Muscle of arm (tissue), 14 donors: ENCODE results near the gene ZNF200. TPM values are rescaled to one million over a fixed set of nuclear protein-coding genes. Genes with fewer than 3 reads are reported as not detected.
"Not testable (repeated sequence)": the region's sequence is repeated elsewhere in the genome, so short reads cannot be mapped to it uniquely, and the experiment has no call there.

Experiments used
- DNase-seq: peaks from one replicate; pipeline ENCODE4 v3.0.0-alpha.2; 2013
- long read RNA-seq, 11 donors: transcript quantifications; one replicate each; lab custom pipeline, GENCODE V29; 2026
- polyA plus RNA-seq, 12 donors: library from polyadenylated mRNA; unstranded; fragments of 120-200 nt; gene quantifications; one replicate each; pipeline ENCODE4 v1.2.1, GENCODE V29; 2013; ENCODE audit not compliant: insufficient read length in 12 of 12

The ZNF200 gene, protein sequence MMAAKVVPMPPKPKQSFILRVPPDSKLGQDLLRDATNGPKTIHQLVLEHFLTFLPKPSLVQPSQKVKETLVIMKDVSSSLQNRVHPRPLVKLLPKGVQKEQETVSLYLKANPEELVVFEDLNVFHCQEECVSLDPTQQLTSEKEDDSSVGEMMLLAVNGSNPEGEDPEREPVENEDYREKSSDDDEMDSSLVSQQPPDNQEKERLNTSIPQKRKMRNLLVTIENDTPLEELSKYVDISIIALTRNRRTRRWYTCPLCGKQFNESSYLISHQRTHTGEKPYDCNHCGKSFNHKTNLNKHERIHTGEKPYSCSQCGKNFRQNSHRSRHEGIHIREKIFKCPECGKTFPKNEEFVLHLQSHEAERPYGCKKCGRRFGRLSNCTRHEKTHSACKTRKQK
- 10 to 100 TPM in 1 of 12 donors, 1 to 10 TPM in 10, not detected in 1; 6.3 to 14.0 (median 7.6) TPM for polyA plus RNA-seq
- long read RNA-seq, donor 1, full-length matches to known transcripts, result 9 of 9 reads
- long read RNA-seq, donor 1, partial matches to known transcripts, result 0 of 9 reads
- long read RNA-seq, donor 1, other reads (novel, unspliced or antisense), result 0 of 9 reads
- long read RNA-seq, donor 2, full-length matches to known transcripts, result 6 of 6 reads
- long read RNA-seq, donor 2, partial matches to known transcripts, result 0 of 6 reads
- long read RNA-seq, donor 2, other reads (novel, unspliced or antisense), result 0 of 6 reads
- long read RNA-seq, donor 3, full-length matches to known transcripts, result 4 of 4 reads
- long read RNA-seq, donor 3, partial matches to known transcripts, result 0 of 4 reads
- long read RNA-seq, donor 3, other reads (novel, unspliced or antisense), result 0 of 4 reads
- long read RNA-seq, donor 4, full-length matches to known transcripts, result 3 of 3 reads
- long read RNA-seq, donor 4, partial matches to known transcripts, result 0 of 3 reads
- long read RNA-seq, donor 4, other reads (novel, unspliced or antisense), result 0 of 3 reads
- long read RNA-seq, donor 5, full-length matches to known transcripts, result 10 of 10 reads
- long read RNA-seq, donor 5, partial matches to known transcripts, result 0 of 10 reads
- long read RNA-seq, donor 5, other reads (novel, unspliced or antisense), result 0 of 10 reads
- long read RNA-seq, donor 6, full-length matches to known transcripts, result 6 of 6 reads
- long read RNA-seq, donor 6, partial matches to known transcripts, result 0 of 6 reads
- long read RNA-seq, donor 6, other reads (novel, unspliced or antisense), result 0 of 6 reads
- long read RNA-seq, donor 7, full-length matches to known transcripts, result 7 of 7 reads
- long read RNA-seq, donor 7, partial matches to known transcripts, result 0 of 7 reads
- long read RNA-seq, donor 7, other reads (novel, unspliced or antisense), result 0 of 7 reads
- long read RNA-seq, donor 8, full-length matches to known transcripts, result 7 of 7 reads
- long read RNA-seq, donor 8, partial matches to known transcripts, result 0 of 7 reads
- long read RNA-seq, donor 8, other reads (novel, unspliced or antisense), result 0 of 7 reads
- long read RNA-seq, donor 9, full-length matches to known transcripts, result 3 of 3 reads
- long read RNA-seq, donor 9, partial matches to known transcripts, result 0 of 3 reads
- long read RNA-seq, donor 9, other reads (novel, unspliced or antisense), result 0 of 3 reads
- long read RNA-seq, donor 10, full-length matches to known transcripts, result 4 of 4 reads
- long read RNA-seq, donor 10, partial matches to known transcripts, result 0 of 4 reads
- long read RNA-seq, donor 10, other reads (novel, unspliced or antisense), result 0 of 4 reads
- long read RNA-seq, donor 11, full-length matches to known transcripts, result 4 of 4 reads
- long read RNA-seq, donor 11, partial matches to known transcripts, result 0 of 4 reads
- long read RNA-seq, donor 11, other reads (novel, unspliced or antisense), result 0 of 4 reads

GRCh38 chr16:3234857-3235561 is at the start of gene ZNF200:
TSS of gene ZNF200 (minus strand) at chr16:3235158. CDS start at chr16:3233755, 1,403 bp downstream.
- DNase-seq, result peak; percentile 97

DNA sequence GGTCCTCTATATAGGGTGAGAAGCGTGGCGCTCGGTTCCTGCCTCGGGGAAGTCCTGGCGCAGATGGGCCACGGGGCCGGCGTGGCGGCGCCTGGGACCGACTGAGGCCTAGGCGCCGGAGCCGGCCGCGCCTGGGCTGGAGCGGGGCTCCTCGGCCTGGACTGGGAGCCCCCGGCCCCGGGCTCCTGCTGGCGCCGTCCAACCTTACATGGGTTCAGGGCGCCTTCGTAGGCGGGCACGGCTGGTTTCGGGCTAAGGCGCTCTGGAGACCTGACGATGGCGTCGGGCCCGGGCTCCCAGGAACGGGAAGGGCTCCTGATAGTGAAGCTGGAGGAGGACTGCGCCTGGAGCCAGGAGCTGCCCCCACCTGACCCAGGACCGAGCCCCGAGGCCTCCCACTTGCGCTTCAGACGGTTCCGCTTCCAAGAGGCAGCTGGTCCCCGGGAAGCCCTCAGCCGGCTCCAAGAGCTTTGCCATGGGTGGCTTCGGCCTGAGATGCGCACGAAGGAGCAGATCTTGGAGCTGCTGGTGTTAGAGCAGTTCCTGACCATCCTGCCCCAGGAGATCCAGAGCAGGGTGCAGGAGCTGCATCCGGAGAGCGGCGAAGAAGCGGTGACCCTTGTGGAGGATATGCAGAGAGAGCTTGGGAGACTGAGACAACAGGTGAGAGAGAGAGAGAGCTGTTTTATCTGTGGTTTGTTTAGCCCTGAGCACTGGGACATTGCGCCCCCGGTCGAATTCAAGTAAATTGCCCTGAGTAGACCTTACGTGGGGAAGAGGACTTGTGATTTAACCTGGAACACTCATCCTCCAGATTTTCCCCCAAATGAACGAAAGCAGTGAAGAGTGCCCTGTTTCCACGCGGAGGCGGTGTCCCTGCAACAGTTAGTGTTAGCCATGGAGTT is 48.8 kb upstream of the ZNF200 start:
- DNase-seq, result no peak

- peak; percentile 97 for DNase-seq
Measured at GRCh38 chr16:3282730-3283542, 48.0 kb upstream of the ZNF200 start, which contains the start of gene ZNF263. TSS of gene ZNF263 (plus strand) at chr16:3283491. CDS start at chr16:3283819, 328 bp downstream.

DNA sequence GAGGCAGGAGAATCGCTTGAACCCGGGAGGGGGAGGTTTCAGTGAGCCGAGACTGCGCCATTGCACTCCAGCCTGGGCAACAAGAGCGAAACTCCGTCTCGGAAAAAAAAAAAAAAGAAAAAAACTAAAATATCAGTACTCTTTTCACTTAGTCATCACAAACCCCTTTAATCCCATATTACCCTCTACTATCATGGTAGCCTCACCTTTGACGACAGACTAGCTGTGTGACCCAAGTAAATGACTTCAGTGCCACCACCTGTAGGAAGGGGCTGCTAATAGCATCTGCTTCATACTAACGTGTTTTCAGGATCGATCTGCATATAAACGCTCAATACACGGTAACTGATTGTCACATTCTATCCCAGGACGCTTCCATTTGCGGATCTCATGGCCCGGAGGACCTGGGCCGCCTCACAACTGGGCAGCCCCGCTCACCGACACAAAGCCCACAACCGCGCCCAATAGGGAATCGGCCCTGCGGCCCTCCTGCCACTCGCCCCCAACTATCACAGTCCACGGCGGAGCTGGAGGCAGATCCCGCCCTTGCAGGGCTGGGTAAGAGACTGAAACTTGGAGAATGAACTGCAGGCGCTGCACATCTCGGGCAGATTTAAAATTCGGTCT is 47.3 kb upstream of the ZNF200 start:
- DNase-seq, result no peak

DNA sequence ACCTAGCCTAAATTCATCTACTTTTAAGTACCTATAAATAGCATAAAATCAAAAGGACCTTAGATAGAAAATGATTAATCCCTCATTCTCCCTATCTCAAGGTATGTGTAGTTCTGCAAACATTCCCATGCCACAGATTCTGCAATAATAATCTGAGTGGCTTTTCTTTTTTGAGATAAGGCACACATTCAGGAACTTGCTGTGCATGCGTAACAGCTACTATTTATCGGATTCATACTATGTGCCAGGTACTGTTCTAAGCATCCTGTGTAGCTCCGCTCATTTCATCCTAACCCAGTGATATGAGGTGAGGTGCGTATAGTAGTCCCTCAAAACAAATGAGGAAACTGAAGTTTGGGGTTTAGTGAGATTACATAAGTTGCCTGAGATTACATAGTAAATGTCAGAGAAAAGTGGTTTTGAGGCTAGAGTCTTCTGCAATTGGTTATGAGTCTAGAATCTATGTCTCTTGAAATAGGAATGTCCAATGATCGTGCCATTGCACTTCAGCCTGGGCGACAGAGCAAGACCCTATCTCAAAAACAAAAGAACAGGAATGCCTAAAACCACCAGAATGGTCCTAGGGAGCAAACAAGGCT is 46.4 kb upstream of the ZNF200 start:
- no peak for DNase-seq

GRCh38 chr16:3276679-3277078 is 41.7 kb upstream of the ZNF200 start:
- DNase-seq, result no peak

DNA sequence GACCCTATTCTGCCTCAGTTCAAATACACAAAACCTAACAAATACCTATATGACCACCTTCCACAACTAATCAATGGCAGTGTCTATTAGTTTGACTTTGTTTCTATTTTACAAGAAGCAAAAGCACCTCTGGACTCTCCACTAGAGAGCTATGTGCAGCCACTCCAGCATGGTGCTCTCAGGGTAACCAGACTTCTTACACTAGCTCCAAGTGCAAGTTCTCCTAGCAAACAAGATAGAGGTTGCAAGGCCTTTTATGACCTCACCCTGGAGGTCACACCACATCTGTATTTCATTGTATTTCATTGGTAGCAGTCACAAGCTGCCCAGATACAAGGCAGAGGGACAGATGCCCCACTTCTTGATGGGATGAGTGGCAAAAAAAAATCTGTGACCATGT is 40.0 kb upstream of the ZNF200 start:
- no peak for DNase-seq

DNA sequence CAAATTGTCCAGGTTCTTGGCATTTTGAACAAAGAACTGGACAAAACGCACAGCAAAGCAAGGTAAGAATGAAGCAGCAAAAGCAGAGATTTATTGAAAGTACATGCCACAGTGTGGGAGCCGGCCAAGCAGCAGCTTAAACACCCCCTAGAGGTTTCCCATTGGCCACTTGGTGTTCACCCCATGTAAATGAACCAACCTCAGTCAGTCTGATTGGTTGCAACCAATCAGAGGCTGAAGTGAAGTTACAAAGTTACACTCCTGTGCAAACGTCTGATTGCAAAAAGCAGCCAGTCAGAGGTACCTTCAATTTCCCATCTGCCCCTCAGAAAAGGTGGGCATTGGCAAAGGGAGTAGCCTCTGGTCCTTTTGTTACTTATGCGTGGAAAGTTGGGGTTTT is 39.5 kb upstream of the ZNF200 start:
- DNase-seq, result no peak

DNA sequence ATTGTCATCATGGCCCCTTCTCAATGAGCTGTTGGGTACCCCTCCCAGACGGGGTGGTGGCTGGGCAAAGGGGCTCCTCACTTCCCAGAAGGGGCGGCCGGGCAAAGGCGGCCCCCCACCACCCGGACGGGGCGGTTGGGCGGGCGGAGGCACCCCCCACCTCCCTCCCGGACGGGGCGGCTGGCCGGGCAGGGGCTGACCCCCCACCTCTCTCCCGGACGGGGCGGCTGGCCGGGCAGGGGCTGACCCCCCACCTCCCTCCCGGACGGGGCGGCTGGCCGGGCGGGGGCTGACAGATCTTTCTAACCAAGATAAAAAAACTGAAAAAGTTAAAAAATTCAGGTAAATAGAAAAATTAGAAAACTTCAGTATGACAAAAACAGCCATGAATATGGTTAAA is 36.3 kb upstream of the ZNF200 start:
- not testable (repeated sequence) for DNase-seq

- DNase-seq, result not testable (repeated sequence)
Measured at GRCh38 chr16:3270718-3271117, 35.8 kb upstream of the ZNF200 start.

GRCh38 chr16:3268294-3268693 is 33.3 kb upstream of the ZNF200 start:
- no peak for DNase-seq

DNA sequence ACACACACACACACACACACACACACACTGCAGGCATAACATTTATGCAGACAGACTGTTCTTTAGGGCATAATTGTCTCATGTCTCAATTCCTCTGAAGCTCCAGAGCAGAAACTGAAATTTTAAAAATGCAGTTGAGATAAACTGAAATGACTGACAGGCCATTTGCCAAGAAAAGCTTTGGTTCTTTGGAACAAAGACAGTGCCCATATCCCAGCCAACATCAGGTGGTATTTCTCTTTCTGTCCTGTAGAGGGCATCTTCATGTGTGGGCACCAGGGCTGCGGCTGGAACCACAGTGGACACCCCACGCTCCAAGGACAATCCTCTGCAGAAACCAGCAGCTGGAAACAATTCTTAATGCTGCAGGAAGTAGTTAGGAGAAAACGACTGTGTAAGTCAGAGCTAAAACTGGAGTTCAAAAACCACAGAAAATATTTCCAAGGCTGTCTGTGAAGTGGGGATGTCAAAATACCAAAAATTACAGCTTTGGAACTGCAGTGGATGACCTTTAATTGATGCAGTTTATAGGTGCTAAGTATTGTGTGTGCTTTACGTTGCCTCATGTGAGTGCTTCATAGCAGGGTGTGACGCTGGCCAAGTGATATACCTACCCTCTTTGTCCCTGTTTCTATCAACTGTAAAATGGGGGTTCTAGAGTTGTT is 32.0 kb upstream of the ZNF200 start:
- no peak for DNase-seq

GRCh38 chr16:3264137-3265036 is 29.4 kb upstream of the ZNF200 start:
- DNase-seq, result peak; percentile 96

DNA sequence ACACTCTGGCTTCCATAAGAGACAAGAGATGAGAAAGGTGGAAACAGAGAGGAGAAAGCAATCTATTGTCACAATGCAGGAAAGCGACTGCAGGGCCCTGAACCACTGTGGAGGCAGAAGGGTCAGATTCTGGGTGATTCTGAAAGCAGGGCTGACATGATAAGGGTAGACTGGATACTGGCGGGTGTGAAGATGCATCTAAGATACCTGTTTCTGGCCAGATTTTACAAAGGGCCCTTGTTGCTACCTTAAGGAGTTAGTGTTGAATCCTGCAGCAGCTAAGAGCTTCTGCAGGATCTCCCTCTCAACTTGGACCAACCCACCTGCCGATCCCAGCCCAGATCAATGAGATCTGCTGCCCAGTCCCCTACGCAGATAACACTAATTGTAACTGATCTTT is 27.6 kb upstream of the ZNF200 start:
- DNase-seq, result no peak

DNA sequence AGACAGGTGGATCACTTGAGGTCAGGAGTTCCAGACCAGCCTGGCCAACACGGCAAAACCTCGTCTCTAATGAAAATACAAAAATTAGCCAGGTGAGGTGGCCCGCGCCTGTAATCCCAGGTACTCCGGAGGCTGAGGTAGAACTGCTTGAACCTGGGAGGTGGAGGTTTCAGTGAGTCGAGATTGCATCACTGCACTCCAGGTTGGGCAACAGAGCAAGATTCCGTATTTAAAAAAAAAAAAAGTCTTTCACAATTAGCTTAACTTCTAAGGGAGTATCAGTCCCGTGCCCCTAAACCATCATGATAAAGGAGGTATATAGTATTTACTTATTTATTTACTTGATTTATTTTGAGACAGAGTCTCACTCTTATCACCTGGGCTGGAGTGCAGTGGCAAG is 24.9 kb upstream of the ZNF200 start:
- DNase-seq, result no peak
